Measurements from ENCODE around the gene CEACAM19. TPM values are rescaled to one million over a fixed set of nuclear protein-coding genes. Genes with fewer than 3 reads are reported as not detected.

The CEACAM19 gene
- total RNA-seq, 4 donors from 2014 or later: 2.5 to 5.1 (median 3.7) TPM

DNA sequence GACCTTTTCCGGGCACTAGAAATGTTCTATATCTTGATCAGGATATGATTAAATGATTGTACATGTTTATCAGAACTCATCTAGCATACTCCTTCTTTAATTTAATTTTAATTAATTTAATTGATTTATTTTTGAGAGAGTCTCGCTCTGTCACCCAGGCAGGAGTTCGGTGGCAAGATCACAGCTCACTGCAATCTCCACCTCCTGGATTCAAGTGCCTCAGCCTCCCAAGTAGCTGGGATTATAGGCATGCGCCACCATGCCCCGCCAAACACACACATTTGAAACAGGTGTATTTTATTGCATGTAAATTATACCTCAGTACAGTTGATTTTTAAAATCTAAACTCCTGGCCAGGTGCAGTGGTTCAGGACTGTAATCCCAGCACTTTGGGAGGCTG, 59.8 kb downstream of the CEACAM19 start:
- Histone ChIP-seq H3K4me3 (no peak overlapping the region), H3K36me3 (no peaks in the 10 kb centered on the region), H3K4me1 (no peaks in the 10 kb centered on the region), H3K9me3 (no peaks in the 10 kb centered on the region), H3K27me3 (no peaks in the 10 kb centered on the region), H3K27ac (replicated peaks in 1 of 4) (no peak overlapping the region)
- 96% methylated on average over 5 of the region's 5 CpGs for WGBS
- no peak for DNase-seq (ENCODE audit: extremely low spot score)
- TF ChIP-seq EP300 (IDR thresholded peaks at IDR 0.05) (no peak), POLR2AphosphoS5 (IDR thresholded peaks at IDR 0.05) (no peak), POLR2A (IDR thresholded peaks at IDR 0.05; ENCODE audit: low read depth) (no peak), CTCF (IDR thresholded peaks at IDR 0.05) (no peak)
- intact Hi-C loops (cut with DNase I): no loop called here

DNA sequence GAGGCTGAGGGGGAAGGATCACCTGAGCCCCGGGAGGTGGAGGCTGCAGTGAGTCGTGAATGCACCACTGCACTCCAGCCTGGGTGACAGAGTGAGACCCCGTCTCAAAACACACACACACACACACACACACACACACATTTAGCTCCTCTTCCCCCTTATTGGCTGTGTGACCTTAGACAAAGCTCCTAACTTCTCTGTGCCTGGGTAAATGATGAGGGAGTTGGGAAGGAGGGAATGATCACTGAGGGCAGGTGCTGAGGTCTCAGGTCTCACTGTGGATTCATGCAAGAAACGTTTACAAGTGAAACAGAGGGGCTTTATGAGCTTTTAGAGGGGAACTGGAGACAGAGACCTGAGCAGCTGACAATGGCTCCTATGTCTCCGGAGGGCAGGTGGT, 60.3 kb downstream of the CEACAM19 start:
- 75% methylated on average over 5 of the region's 5 CpGs for WGBS
- Histone ChIP-seq H3K27me3 (no peaks in the 10 kb centered on the region), H3K4me1 (no peaks in the 10 kb centered on the region), H3K27ac (replicated peaks in 1 of 4) (no peak overlapping the region), H3K4me3 (no peak overlapping the region), H3K36me3 (no peaks in the 10 kb centered on the region), H3K9me3 (no peaks in the 10 kb centered on the region)
- no peak for DNase-seq (ENCODE audit: extremely low spot score)
- no peak for TF ChIP-seq EP300 (IDR thresholded peaks at IDR 0.05)
- no peak for TF ChIP-seq CTCF (IDR thresholded peaks at IDR 0.05)
- TF ChIP-seq POLR2A (IDR thresholded peaks at IDR 0.05; ENCODE audit: low read depth): no peak
- intact Hi-C loops (cut with DNase I): no loop called here

- Histone ChIP-seq H3K4me1 (no peaks in the 10 kb centered on the region), H3K36me3 (no peaks in the 10 kb centered on the region), H3K4me3 (no peak overlapping the region), H3K27ac (replicated peaks in 1 of 4) (no peak overlapping the region), H3K27me3 (no peaks in the 10 kb centered on the region), H3K9me3 (no peaks in the 10 kb centered on the region)
- intact Hi-C loops (cut with DNase I): no loop called here
- no peak for DNase-seq (ENCODE audit: extremely low spot score)
- WGBS: 79% methylated on average over 11 of the region's 11 CpGs
- TF ChIP-seq CTCF (IDR thresholded peaks at IDR 0.05) (no peak), EP300 (IDR thresholded peaks at IDR 0.05) (no peak), POLR2AphosphoS5 (IDR thresholded peaks at IDR 0.05) (no peak), POLR2A (IDR thresholded peaks at IDR 0.05; ENCODE audit: low read depth) (no peak)
These were observed 61.1 kb downstream of the CEACAM19 start for GRCh38 chr19:44732235-44733014.

Small RNAs within 50 kb of the gene (small RNA-seq; reads per million reads assigned to genes)
- gene RF00285: 0 reads per million in 3 donors

Other genes starting within 250 kb of the CEACAM19 start
- gene ZNF229, start 223.0 kb upstream of the CEACAM19 start, total RNA-seq: 1 to 10 TPM; 4.1 to 7.2 (median 5.2) TPM
- gene ZNF180, start 171.0 kb upstream of the CEACAM19 start, total RNA-seq: 10 to 100 TPM in 1 of 4 donors, 1 to 10 TPM in 3; 3.8 to 16.5 (median 8.1) TPM
- gene CEACAM20, start 141.8 kb upstream of the CEACAM19 start, total RNA-seq: not detected
- gene IGSF23, start 57.9 kb upstream of the CEACAM19 start, total RNA-seq: not detected
- gene PVR, start 27.6 kb upstream of the CEACAM19 start, total RNA-seq: 10 to 100 TPM; 20.8 to 58.3 (median 49.0) TPM
- not detected for gene CEACAM16, start 27.7 kb downstream of the CEACAM19 start, total RNA-seq
- 100 to 1,000 TPM in 1 of 4 donors, 10 to 100 TPM in 2, 1 to 10 TPM in 1; 10.0 to 147 (median 20.2) TPM for gene BCL3, start 77.2 kb downstream of the CEACAM19 start, total RNA-seq
- gene CBLC, start 106.4 kb downstream of the CEACAM19 start, total RNA-seq: under 1 TPM in 2 of 4 donors, not detected in 2; 0.34 to 0.50 TPM
- 10 to 100 TPM; 32.4 to 76.5 (median 56.6) TPM for gene BCAM, start 137.6 kb downstream of the CEACAM19 start, total RNA-seq
- 10 to 100 TPM; 34.5 to 72.4 (median 60.1) TPM for gene NECTIN2, start 174.8 kb downstream of the CEACAM19 start, total RNA-seq
- 10 to 100 TPM; 29.1 to 49.9 (median 41.0) TPM for gene TOMM40, start 219.8 kb downstream of the CEACAM19 start, total RNA-seq
- 10 to 100 TPM; 20.3 to 47.3 (median 37.2) TPM for gene APOE, start 234.3 kb downstream of the CEACAM19 start, total RNA-seq
- 1 to 10 TPM in 1 of 4 donors, not detected in 3; 2.5 TPM for gene APOC1, start 243.1 kb downstream of the CEACAM19 start, total RNA-seq